ENCODE measurements around the gene KATNB1. TPM values are rescaled to one million over a fixed set of nuclear protein-coding genes. Genes with fewer than 3 reads are reported as not detected.

KATNB1 gene
- total RNA-seq, 6 experiments from 2014 or later, result 5.6 to 17.5 (median 8.5) TPM

DNA sequence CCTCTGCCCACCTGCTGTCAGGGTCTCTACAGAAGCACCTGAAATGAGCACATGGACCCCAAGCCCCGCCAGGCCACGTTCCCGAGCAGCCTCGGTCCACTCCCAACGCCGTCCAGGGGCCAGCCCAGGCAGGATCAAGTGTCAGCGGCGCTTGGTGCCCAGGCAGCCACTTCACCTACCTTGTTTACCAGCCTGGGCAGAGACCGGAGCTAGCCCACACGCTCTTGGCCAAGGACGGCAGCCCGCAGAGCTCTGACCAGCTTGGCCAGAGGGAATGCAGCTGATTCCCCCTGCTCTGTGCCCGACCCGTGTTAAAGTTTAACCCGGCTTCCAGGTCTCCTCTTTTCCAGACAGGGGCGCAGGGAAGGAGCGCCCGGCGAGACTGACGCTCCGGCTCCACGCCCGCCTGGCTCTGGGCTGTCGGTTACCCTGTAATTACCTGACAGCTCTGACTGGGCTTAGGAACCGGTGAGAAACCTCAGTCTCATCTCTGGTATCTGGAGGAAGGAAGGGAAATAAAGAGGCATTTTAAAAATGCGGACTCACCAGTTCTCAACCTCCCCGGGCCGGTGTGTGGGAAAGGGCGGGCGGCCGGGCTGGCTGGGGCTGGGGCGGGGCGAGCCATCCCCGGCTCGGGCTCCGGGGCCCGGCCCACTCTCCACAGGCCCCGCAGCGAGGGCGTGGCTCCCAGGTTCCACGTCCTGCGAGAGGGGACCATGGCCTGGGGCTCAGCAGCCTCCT, 62.1 kb downstream of the KATNB1 start:
- H3K27me3 ChIP-seq, result no peaks in the 10 kb centered on the region
- H3K27ac ChIP-seq, result peak overlapping the region; percentile 71 to 97 (median 86)
- intact Hi-C loops (cut with DNase I), result loop anchor here in 1 of 2 donors (10.0 kb wide), 1 partner anchor 67 kb away; no protein-coding TSS in a partner anchor
- H3K9me3 ChIP-seq, result no peaks in the 10 kb centered on the region
- H3K4me1 ChIP-seq, result peaks cover 0 to 64% (median 29%) of the 10 kb centered on the region in 4 donors
- ATAC-seq, result peak; percentile 66 to 89 (median 80)
- peak overlapping the region; percentile 45 to 54 (median 54) for H3K4me3 ChIP-seq
- peak; percentile 86 to 96 (median 95) for DNase-seq
- TF ChIP-seq POLR2A (IDR thresholded peaks at IDR 0.05), result peak; percentile 92
- TF ChIP-seq, protein P1, sequence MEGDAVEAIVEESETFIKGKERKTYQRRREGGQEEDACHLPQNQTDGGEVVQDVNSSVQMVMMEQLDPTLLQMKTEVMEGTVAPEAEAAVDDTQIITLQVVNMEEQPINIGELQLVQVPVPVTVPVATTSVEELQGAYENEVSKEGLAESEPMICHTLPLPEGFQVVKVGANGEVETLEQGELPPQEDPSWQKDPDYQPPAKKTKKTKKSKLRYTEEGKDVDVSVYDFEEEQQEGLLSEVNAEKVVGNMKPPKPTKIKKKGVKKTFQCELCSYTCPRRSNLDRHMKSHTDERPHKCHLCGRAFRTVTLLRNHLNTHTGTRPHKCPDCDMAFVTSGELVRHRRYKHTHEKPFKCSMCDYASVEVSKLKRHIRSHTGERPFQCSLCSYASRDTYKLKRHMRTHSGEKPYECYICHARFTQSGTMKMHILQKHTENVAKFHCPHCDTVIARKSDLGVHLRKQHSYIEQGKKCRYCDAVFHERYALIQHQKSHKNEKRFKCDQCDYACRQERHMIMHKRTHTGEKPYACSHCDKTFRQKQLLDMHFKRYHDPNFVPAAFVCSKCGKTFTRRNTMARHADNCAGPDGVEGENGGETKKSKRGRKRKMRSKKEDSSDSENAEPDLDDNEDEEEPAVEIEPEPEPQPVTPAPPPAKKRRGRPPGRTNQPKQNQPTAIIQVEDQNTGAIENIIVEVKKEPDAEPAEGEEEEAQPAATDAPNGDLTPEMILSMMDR (IDR thresholded peaks at IDR 0.05), result no peak
- WGBS (ENCODE audit: insufficient coverage, low coverage, low lambda C conversion rate, missing lambda C conversion rate), result 16% methylated on average over 9 of the region's 42 CpGs
- H3K36me3 ChIP-seq, result peaks cover 0 to 14% (median 7%) of the 10 kb centered on the region in 4 donors

DNA sequence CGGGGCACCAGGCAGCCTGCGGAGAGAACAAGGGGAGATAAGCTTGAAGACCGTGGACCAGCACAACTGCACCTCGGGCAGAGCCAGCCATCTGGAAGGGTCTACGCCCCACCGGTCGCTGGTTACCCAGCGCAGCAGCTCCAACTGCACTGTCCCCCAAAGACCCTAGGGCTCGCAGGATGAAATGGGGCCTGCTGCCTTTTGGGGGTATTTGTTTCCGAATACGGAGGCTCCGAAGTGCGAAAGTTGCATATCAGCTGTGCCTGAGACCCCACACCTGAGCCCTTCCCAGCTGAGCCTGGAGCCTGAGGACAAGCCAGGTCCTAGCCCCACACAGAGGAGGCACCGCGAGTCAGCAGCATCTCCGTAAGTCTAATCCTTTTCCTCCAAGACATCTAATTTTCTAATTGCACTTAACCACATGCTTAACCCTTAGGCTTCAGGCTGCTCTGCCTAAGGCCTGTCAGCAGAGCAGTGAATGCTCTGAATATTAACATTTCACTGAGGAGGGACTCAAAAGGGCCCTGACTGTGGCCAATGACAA, 62.8 kb downstream of the KATNB1 start:
- DNase-seq (peak in 1 of 3 donors; percentile 51), ATAC-seq (no peak)
- no peaks in the 10 kb centered on the region for H3K27me3 ChIP-seq
- H3K4me1 ChIP-seq, result peaks cover 0 to 71% (median 29%) of the 10 kb centered on the region in 4 donors
- H3K9me3 ChIP-seq, result no peaks in the 10 kb centered on the region
- H3K4me3 ChIP-seq, result peak overlapping the region; percentile 45 to 54 (median 54)
- intact Hi-C loops (cut with DNase I), result loop anchor here in 1 of 2 donors (10.0 kb wide), 1 partner anchor 66 kb away; no protein-coding TSS in a partner anchor
- peak overlapping the region; percentile 71 to 97 (median 86) for H3K27ac ChIP-seq
- 20% methylated on average over 3 of the region's 16 CpGs for WGBS (ENCODE audit: insufficient coverage, low coverage, low lambda C conversion rate, missing lambda C conversion rate)
- TF ChIP-seq, protein P1 (IDR thresholded peaks at IDR 0.05), result no peak
- no peak for TF ChIP-seq POLR2A (IDR thresholded peaks at IDR 0.05)
- H3K36me3 ChIP-seq, result peaks cover 0 to 14% (median 5%) of the 10 kb centered on the region in 4 donors

GRCh38 chr16:57798953-57799599, 63.5 kb downstream of the KATNB1 start:
- ATAC-seq (no peak), DNase-seq (peak in 1 of 3 donors; percentile 17)
- Histone ChIP-seq H3K4me3 (peak overlapping the region in 2 of 3 donors; percentile 17 to 45), H3K36me3 (peaks cover 0 to 6% (median 3%) of the 10 kb centered on the region in 4 donors), H3K27ac (peak overlapping the region; percentile 12 to 97 (median 71)), H3K4me1 (peaks cover 0 to 75% (median 29%) of the 10 kb centered on the region in 4 donors), H3K9me3 (no peaks in the 10 kb centered on the region), H3K27me3 (no peaks in the 10 kb centered on the region)
- TF ChIP-seq, protein P1 (IDR thresholded peaks at IDR 0.05), result no peak
- no peak for TF ChIP-seq POLR2A (IDR thresholded peaks at IDR 0.05)
- 35% methylated on average over 4 of the region's 6 CpGs for WGBS (ENCODE audit: insufficient coverage, low coverage, low lambda C conversion rate, missing lambda C conversion rate)
- intact Hi-C loops (cut with DNase I), result loop anchor here in 1 of 2 donors (10.0 kb wide), 1 partner anchor 66 kb away; no protein-coding TSS in a partner anchor

DNA sequence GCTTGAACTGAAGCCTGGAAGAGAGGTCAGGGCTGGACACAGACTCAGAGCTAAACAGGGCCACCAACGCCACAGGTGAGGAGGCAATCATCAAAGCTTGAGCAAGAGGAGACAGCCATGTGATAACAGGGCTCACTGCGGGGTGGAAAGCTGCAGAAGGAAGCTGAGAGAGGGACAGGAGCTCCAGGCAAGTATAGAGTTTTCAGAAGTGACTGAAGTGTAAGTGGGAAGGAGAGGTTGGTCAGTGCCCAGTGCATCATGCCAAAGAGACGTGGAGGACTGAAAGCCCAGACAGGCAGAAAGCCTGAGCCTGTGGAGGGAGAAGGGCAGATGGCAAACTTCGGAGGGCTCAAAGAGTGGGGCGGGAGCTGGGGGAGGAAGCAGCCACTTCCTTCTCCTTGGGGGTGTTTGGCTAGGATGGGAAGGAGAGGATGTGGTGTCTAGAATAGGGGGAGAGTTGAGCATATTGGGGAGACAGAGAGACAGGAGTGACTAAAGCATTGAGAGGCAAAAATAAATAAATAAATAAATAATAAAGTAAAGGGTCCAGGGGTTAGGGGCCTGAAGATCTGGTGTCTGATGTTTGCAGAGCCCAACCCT, 64.1 kb downstream of the KATNB1 start:
- Histone ChIP-seq H3K36me3 (peaks cover 0 to 2% (median under 1%) of the 10 kb centered on the region in 4 donors), H3K27ac (peak overlapping the region; percentile 11 to 97 (median 24)), H3K4me1 (peaks cover 0 to 81% (median 29%) of the 10 kb centered on the region in 4 donors), H3K27me3 (no peaks in the 10 kb centered on the region), H3K4me3 (peak overlapping the region in 1 of 3 donors; percentile 17), H3K9me3 (no peaks in the 10 kb centered on the region)
- DNase-seq (peak in 2 of 3 donors; percentile 76 to 78), ATAC-seq (peak in 3 of 4 donors; percentile 0 to 29 (median 6))
- TF ChIP-seq POLR2A (IDR thresholded peaks at IDR 0.05), result peak; percentile 26
- TF ChIP-seq, protein P1 (IDR thresholded peaks at IDR 0.05), result no peak
- WGBS (ENCODE audit: insufficient coverage, low coverage, low lambda C conversion rate, missing lambda C conversion rate), result 21% methylated on average over 4 of the region's 5 CpGs
- intact Hi-C loops (cut with DNase I), result loop anchor here in 1 of 2 donors (10.0 kb wide), 1 partner anchor 65 kb away; no protein-coding TSS in a partner anchor

Measured in right lobe of liver (tissue), 6 donors.